B cell (primary cell): ENCODE data around the gene RPTOR.

Experiments used
- EZH2 ChIP-seq: IDR thresholded peaks from 2 replicates; pipeline ENCODE4 v1.6.1; 2012; ENCODE audit warnings: borderline replicate concordance, low read depth, mild to moderate bottlenecking, moderate library complexity, low read length; ENCODE audit not compliant: insufficient read depth, poor library complexity, severe bottlenecking
- TF ChIP-seq, protein P1 (sequence below): fragments of 200-600 bp; IDR thresholded peaks from one replicate; pipeline ENCODE4 v1.8.0; 2022; ENCODE audit warnings: antibody characterized with exemption, mild to moderate bottlenecking

DNA sequence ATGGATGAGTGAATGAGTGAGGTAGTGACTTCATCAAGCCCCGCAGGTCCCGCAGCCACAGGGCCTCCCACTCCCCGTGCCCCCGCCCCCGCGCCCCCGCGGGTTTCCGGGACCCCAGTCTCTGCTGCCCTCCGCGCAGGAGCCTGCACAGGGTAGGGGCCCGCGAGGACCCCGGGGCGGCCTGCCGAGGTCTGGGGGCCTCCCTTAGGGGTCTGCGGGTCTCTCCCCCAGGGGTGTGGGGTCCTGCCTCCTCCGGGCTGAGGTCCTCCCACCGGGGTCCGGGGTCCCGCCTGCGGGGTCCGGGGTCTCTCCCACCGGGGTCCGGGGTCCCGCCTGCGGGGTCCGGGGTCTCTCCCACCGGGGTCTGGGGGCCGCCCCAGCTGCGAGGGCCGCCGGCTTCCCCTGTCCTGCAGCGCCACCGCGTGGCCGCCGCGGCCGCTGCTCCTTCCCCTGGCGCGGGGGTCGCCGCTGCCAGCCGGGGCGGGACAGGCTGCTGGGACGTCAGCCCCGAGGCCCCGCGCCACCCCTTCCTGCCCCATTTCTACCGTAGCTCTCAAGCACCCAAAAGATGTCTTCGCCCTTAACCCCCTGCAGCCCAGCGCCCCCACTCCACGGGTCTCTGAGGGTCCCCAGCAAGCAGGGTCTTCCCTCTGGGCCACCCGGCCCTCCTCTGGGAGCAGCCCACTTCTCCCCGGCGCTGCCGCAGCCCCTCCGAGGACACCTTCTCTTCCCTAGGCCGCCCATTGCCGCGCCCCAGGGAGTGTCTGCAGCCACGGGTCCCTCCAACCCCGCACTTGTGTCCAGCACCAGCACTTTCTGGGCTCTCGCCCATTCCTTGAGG is 436.6 kb downstream of the RPTOR start:
- TF ChIP-seq EZH2, result no peak
- TF ChIP-seq, protein P1, sequence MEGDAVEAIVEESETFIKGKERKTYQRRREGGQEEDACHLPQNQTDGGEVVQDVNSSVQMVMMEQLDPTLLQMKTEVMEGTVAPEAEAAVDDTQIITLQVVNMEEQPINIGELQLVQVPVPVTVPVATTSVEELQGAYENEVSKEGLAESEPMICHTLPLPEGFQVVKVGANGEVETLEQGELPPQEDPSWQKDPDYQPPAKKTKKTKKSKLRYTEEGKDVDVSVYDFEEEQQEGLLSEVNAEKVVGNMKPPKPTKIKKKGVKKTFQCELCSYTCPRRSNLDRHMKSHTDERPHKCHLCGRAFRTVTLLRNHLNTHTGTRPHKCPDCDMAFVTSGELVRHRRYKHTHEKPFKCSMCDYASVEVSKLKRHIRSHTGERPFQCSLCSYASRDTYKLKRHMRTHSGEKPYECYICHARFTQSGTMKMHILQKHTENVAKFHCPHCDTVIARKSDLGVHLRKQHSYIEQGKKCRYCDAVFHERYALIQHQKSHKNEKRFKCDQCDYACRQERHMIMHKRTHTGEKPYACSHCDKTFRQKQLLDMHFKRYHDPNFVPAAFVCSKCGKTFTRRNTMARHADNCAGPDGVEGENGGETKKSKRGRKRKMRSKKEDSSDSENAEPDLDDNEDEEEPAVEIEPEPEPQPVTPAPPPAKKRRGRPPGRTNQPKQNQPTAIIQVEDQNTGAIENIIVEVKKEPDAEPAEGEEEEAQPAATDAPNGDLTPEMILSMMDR, result peak; percentile 94
